Activated T-cell treated with anti-CD3 and anti-CD28 coated beads, Interleukin-2, amount 50 U/mL, for 4 hours (primary cell): ENCODE results near the gene FAM151A. TPM values are rescaled to one million over a fixed set of nuclear protein-coding genes. Genes with fewer than 3 reads are reported as not detected.

Source experiments
- ATAC-seq, 2 donors: fragments of 200-7000 bp; cut with Tn5 transposase; one replicate each; pipeline ENCODE4 v1.10.0; 2021
- DNase-seq: peaks from one replicate; pipeline ENCODE4 v3.0.0-alpha.2; 2020
- H3K27me3 Mint-ChIP-seq: one replicate; pipeline ENCODE4 v1.8.0; 2021; ENCODE audit warnings: low read depth, mixed read lengths
- H3K36me3 Mint-ChIP-seq: one replicate; pipeline ENCODE4 v1.8.0; 2022; ENCODE audit warnings: mixed read lengths; ENCODE audit not compliant: insufficient read depth
- H3K4me1 Mint-ChIP-seq: one replicate; pipeline ENCODE4 v1.8.0; 2021; ENCODE audit warnings: low read depth, mixed read lengths
- H3K4me3 Mint-ChIP-seq: one replicate; pipeline ENCODE4 v1.8.0; 2021; ENCODE audit warnings: mild to moderate bottlenecking, moderate library complexity, mixed read lengths
- H3K9me3 Mint-ChIP-seq: one replicate; pipeline ENCODE4 v1.8.0; 2021; ENCODE audit warnings: mixed read lengths
- total RNA-seq, 3 donors: library from RNA; stranded (reverse); gene quantifications; one replicate each; pipeline ENCODE4 v1.2.1, GENCODE V29; 2021

FAM151A gene
- total RNA-seq, 3 donors from 2014 or later, result not detected

GRCh38 chr1:54569339-54569738 lies 54.0 kb downstream of the FAM151A start:
- Mint-ChIP-seq H3K9me3 (no peaks in the 10 kb centered on the region), H3K36me3 (no peaks in the 10 kb centered on the region), H3K4me3 (no peak overlapping the region), H3K27me3 (no peaks in the 10 kb centered on the region), H3K4me1 (peaks cover 2% of the 10 kb centered on the region)
- DNase-seq (no peak), ATAC-seq (no peak)

- H3K4me1 Mint-ChIP-seq, result peaks cover 3% of the 10 kb centered on the region
- no peak overlapping the region for H3K4me3 Mint-ChIP-seq
- ATAC-seq (no peak), DNase-seq (no peak)
- H3K36me3 Mint-ChIP-seq, result no peaks in the 10 kb centered on the region
- H3K27me3 Mint-ChIP-seq, result no peaks in the 10 kb centered on the region
- H3K9me3 Mint-ChIP-seq, result no peaks in the 10 kb centered on the region
Measured at GRCh38 chr1:54567961-54568360, 55.4 kb downstream of the FAM151A start.

DNA sequence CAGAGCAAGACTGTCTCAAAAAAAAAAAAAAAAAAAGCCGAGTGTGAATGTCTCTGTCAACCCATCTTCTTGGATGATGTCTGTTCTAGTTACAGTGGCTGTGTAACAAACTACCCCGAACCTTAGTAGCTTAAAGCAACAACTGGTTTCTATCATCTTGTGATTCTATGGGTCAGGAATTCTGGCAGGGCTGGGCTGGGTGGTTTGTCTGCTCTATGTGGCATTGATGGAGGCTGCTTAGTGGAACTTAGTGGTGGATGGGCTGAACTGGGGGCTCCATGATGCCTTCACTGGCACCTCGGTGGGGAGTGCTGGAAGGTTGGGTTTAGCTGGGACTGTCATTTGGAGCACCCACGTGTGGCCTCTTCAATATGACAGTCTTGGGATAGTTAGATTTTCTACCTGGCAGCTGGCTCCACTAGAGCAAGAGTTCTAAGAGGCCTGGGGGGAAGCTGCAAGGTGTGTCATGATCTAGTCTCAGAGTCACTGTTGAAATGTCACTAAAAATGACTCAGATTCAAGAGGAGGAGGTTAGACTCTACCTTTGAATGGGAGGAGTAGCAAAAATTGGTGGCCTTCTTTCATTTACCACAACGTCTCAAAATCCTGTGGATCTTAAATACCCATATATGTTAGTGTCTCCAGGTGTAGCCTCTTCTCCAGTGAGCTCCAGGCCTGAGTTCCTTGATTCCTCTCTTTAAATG lies 56.7 kb downstream of the FAM151A start:
- DNase-seq, result no peak
- H3K9me3 Mint-ChIP-seq, result no peaks in the 10 kb centered on the region

GRCh38 chr1:54565113-54565501 lies 58.2 kb downstream of the FAM151A start:
- Mint-ChIP-seq H3K4me1 (peaks cover 3% of the 10 kb centered on the region), H3K27me3 (no peaks in the 10 kb centered on the region), H3K36me3 (no peaks in the 10 kb centered on the region), H3K9me3 (no peaks in the 10 kb centered on the region), H3K4me3 (no peak overlapping the region)
- DNase-seq (no peak), ATAC-seq (no peak)

More for the DNA sequence above, 56.7 kb downstream of the FAM151A start:
- Mint-ChIP-seq H3K36me3 (no peaks in the 10 kb centered on the region), H3K4me1 (peaks cover 3% of the 10 kb centered on the region), H3K4me3 (no peak overlapping the region), H3K27me3 (no peaks in the 10 kb centered on the region)
- no peak for ATAC-seq

DNA sequence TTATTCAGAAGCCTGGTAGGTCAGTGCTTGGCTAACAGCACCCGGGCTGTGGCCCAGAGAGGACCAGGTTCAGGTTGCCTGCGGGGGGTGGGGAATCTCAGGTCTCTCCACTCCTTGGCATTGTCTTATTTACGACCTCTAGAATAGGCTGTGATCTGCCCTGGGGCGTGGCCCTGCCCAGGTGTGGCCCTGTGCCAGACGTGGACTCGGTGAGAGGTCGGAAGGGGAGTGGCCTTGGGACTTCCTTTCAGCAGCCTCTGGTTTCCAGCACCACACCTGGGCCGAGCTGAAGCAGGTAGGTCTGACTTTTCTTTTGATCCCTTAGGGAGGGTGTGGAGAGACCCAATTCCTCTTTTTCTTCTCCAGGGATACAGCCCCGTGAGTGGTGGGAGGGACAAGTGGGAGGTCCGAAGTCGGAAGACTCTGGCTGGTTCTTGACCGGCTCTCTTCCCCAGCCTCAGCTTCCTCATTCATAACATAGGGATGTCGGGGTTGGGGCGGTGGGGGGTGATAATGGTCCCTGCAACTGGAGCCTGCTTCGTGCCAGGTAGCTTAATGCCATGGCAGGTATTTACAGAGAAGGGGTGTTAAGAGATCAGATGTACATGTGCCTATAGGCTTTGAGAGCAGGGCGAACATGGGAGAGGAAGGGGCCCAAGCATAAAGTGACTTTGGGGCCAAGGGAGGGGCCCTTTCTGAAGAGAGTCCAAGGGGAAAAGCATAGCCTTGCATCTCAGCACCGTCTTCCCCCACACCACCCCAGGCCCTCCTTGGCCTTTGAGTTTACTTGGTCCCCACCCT lies 58.8 kb downstream of the FAM151A start:
- no peaks in the 10 kb centered on the region for H3K36me3 Mint-ChIP-seq
- no peak overlapping the region for H3K4me3 Mint-ChIP-seq
- peaks cover 3% of the 10 kb centered on the region for H3K4me1 Mint-ChIP-seq
- no peaks in the 10 kb centered on the region for H3K27me3 Mint-ChIP-seq
- DNase-seq (no peak), ATAC-seq (no peak)
- H3K9me3 Mint-ChIP-seq, result no peaks in the 10 kb centered on the region

- Mint-ChIP-seq H3K27me3 (no peaks in the 10 kb centered on the region), H3K4me1 (peaks cover 3% of the 10 kb centered on the region), H3K9me3 (peaks cover 4% of the 10 kb centered on the region), H3K4me3 (no peak overlapping the region), H3K36me3 (no peaks in the 10 kb centered on the region)
- ATAC-seq, result no peak
- DNase-seq, result no peak
Measured at GRCh38 chr1:54559771-54560231, 63.5 kb downstream of the FAM151A start.

Other genes starting within 250 kb of the FAM151A start
- 10 to 100 TPM; 36.2 to 39.1 (median 37.5) TPM for gene SSBP3, start 217.1 kb downstream of the FAM151A start, total RNA-seq
- under 1 TPM; 0.25 to 0.35 (median 0.34) TPM for gene ACOT11, start 75.3 kb downstream of the FAM151A start, total RNA-seq
- under 1 TPM in 1 of 3 donors, not detected in 2; 0.08 TPM for gene MROH7, start 18.3 kb upstream of the FAM151A start, total RNA-seq
- 10 to 100 TPM; 52.5 to 61.2 (median 59.6) TPM for gene TTC4, start 92.3 kb upstream of the FAM151A start, total RNA-seq
- gene PARS2, start 141.0 kb upstream of the FAM151A start, total RNA-seq, result 1 to 10 TPM; 5.5 to 7.9 (median 6.1) TPM
- 1 to 10 TPM; 1.9 to 2.8 (median 2.0) TPM for gene TTC22, start 177.8 kb upstream of the FAM151A start, total RNA-seq